Measurements from ENCODE around the gene MSMP.

GRCh38 chr9:35718721-35719511, 35.2 kb downstream of the MSMP start:
- TF ChIP-seq POLR2A (conservative IDR thresholded peaks at IDR 0.05) (no peak), ZBTB49 (CRISPR knock-in tag; IDR thresholded peaks at IDR 0.05; ENCODE audit: borderline replicate concordance) (no peak), CTCF (IDR thresholded peaks at IDR 0.05 in 2 of 3, conservative IDR thresholded peaks at IDR 0.05 in 1 of 3; ENCODE audit: insufficient read depth in 2 of 3, low read depth in 1 of 3, low read length in 3 of 3) (no peak), SIX5 (IDR thresholded peaks at IDR 0.05; ENCODE audit: borderline replicate concordance in 1 of 2, insufficient read depth in 1 of 2, low read depth in 1 of 2, low read length in 2 of 2) (no peak)

Data from K562 (cell line).